ENCODE data around the gene PPP3CA. TPM values are rescaled to one million over a fixed set of nuclear protein-coding genes. Genes with fewer than 3 reads are reported as not detected.

PPP3CA gene
- total RNA-seq, 2 donors from 2014 or later = 13.7 to 20.8 TPM

GRCh38 chr4:101055392-101055791 lies 291.9 kb downstream of the PPP3CA start:
- H3K4me3 ChIP-seq = no peak overlapping the region
- no peaks in the 10 kb centered on the region for H3K36me3 ChIP-seq (replicated peaks in 1 of 2; ENCODE audit: insufficient read depth in 1 of 2, low read depth in 2 of 2)
- no peaks in the 10 kb centered on the region for H3K27me3 ChIP-seq
- H3K4me1 ChIP-seq = no peaks in the 10 kb centered on the region
- no peak overlapping the region for H3K27ac ChIP-seq
- H3K9me3 ChIP-seq = no peaks in the 10 kb centered on the region
- intact Hi-C loops (cut with DNase I) = no loop called here
- DNase-seq = no peak
- ATAC-seq = no peak
- TF ChIP-seq POLR2A (IDR thresholded peaks at IDR 0.05) (no peak), CTCF (IDR thresholded peaks at IDR 0.05) (no peak)
- WGBS, 2 donors = 80 to 85% methylated on average over 2 of the region's 2 CpGs

- WGBS, 2 donors = 96 to 97% methylated on average over 2 of the region's 2 CpGs
Observed at GRCh38 chr4:101050837-101051205, 296.5 kb downstream of the PPP3CA start.

GRCh38 chr4:101050088-101050836 lies 297.1 kb downstream of the PPP3CA start:
- WGBS, 2 donors = 75 to 78% methylated on average over 6 of the region's 6 CpGs

More at GRCh38 chr4:101050837-101051205, 296.5 kb downstream of the PPP3CA start:
- intact Hi-C loops (cut with DNase I) = no loop called here
- ATAC-seq = no peak
- DNase-seq = no peak
- TF ChIP-seq CTCF (IDR thresholded peaks at IDR 0.05) (no peak), POLR2A (IDR thresholded peaks at IDR 0.05) (no peak)
- Histone ChIP-seq H3K36me3 (replicated peaks in 1 of 2; ENCODE audit: insufficient read depth in 1 of 2, low read depth in 2 of 2) (no peaks in the 10 kb centered on the region), H3K27me3 (no peaks in the 10 kb centered on the region), H3K27ac (no peak overlapping the region), H3K9me3 (no peaks in the 10 kb centered on the region), H3K4me3 (no peak overlapping the region), H3K4me1 (no peaks in the 10 kb centered on the region)

GRCh38 chr4:101049549-101050001 lies 297.8 kb downstream of the PPP3CA start:
- H3K27ac ChIP-seq = no peak overlapping the region
- intact Hi-C loops (cut with DNase I) = no loop called here
- TF ChIP-seq CTCF (IDR thresholded peaks at IDR 0.05) (no peak), POLR2A (IDR thresholded peaks at IDR 0.05) (no peak)
- no peaks in the 10 kb centered on the region for H3K36me3 ChIP-seq (replicated peaks in 1 of 2; ENCODE audit: insufficient read depth in 1 of 2, low read depth in 2 of 2)
- 80% methylated on average over 5 of the region's 5 CpGs for WGBS, 2 donors
- no peaks in the 10 kb centered on the region for H3K4me1 ChIP-seq
- H3K4me3 ChIP-seq = no peak overlapping the region
- no peak for DNase-seq
- H3K9me3 ChIP-seq = no peaks in the 10 kb centered on the region
- no peak for ATAC-seq
- no peaks in the 10 kb centered on the region for H3K27me3 ChIP-seq

More at GRCh38 chr4:101050088-101050836, 297.1 kb downstream of the PPP3CA start:
- Histone ChIP-seq H3K9me3 (no peaks in the 10 kb centered on the region), H3K27ac (no peak overlapping the region), H3K36me3 (replicated peaks in 1 of 2; ENCODE audit: insufficient read depth in 1 of 2, low read depth in 2 of 2) (no peaks in the 10 kb centered on the region), H3K4me3 (no peak overlapping the region), H3K27me3 (no peaks in the 10 kb centered on the region), H3K4me1 (no peaks in the 10 kb centered on the region)
- no peak for DNase-seq
- intact Hi-C loops (cut with DNase I) = no loop called here
- ATAC-seq = no peak
- no peak for TF ChIP-seq CTCF (IDR thresholded peaks at IDR 0.05)
- no peak for TF ChIP-seq POLR2A (IDR thresholded peaks at IDR 0.05)

- H3K9me3 ChIP-seq = no peaks in the 10 kb centered on the region
- WGBS, 2 donors = 65 to 80% methylated on average over 1 of the region's 1 CpG
- intact Hi-C loops (cut with DNase I) = no loop called here
- no peaks in the 10 kb centered on the region for H3K27me3 ChIP-seq
- H3K36me3 ChIP-seq (replicated peaks in 1 of 2; ENCODE audit: insufficient read depth in 1 of 2, low read depth in 2 of 2) = no peaks in the 10 kb centered on the region
- no peak overlapping the region for H3K4me3 ChIP-seq
- no peak overlapping the region for H3K27ac ChIP-seq
- TF ChIP-seq POLR2A (IDR thresholded peaks at IDR 0.05) (no peak), CTCF (IDR thresholded peaks at IDR 0.05) (no peak)
- ATAC-seq (no peak), DNase-seq (no peak)
- H3K4me1 ChIP-seq = no peaks in the 10 kb centered on the region
Observed at GRCh38 chr4:101044766-101045165, 302.6 kb downstream of the PPP3CA start.
